ENCODE results near the gene NCKAP1.

Gene NCKAP1

DNA sequence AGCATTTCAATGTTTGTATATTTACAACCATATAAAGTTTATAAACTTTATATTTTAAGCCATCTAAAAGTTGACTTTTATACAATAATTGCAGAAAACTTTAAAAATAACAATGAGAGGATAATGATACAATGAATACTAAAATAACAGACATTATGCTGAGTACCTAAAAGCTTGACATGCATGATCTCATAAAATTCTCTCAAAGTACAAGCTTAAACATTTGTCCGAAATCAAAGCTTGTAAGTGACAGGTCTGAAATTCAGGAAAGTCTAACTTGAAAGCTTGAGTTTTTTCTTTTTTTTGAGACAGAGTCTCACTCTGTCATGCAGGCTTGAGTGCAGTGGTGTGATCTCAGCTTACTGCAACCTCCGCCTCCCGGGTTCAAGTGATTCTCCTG is 87.7 kb downstream of the NCKAP1 start:
- DNase-seq = no peak

- DNase-seq = peak; percentile 4
Observed at GRCh38 chr2:182949572-182950189, 88.6 kb downstream of the NCKAP1 start.

GRCh38 chr2:182949052-182949451 is 89.2 kb downstream of the NCKAP1 start:
- no peak for DNase-seq

DNA sequence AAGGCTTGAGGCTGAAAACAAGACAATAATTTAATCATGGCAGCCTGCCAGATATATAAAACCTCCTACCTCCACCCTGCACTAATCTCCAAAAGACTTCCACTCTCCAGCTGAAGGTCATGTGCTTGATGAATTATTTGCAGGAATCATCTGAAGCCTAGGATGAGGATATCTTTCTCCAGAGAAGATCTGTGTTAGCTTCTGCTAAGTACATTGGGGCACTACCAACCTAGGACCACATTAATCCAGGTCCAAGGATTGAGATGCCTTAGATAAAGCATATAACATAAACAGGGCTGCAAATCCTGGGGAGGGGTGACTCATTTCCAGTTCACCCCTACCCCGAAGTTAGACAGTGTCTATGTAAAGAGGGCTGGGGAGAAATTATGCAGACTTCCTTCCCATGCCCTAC is 91.3 kb downstream of the NCKAP1 start:
- peak; percentile 7 for DNase-seq

DNA sequence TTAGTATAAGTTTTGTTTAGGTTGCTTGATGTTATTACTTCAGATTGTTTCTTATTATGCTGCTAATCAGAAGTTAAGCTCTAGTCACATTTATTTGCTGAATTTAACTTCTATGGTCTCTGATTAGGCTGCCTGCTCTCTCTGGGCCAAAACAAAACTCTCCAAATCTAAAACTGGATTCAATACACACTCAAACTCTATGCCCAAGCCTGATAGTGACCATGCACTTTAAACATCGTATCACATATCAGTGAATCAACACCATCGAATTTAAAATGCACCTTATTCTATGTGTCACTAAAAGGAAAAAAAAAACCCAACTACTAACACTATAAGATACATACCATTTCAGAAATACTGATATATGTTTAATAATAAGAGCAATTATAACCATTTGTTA is 94.9 kb downstream of the NCKAP1 start:
- no peak for DNase-seq

DNA sequence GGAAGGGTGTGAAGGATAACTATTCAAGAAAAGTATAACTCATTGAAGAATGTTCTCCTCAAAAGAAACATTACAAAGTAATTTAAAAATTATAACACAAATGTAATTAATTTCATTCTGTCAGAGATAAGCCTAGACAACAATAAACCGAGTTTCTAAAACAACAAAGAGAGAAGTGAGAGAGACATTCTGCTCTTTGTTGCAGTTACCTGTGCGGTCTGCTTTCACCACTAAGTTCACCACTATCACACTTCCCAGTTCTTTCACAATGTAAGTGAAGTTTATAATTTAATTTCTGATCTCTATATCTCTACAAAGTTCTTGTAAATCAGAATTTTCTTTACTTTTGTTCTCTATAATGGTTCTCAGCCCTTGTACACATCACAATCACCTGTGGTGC is 95.5 kb downstream of the NCKAP1 start:
- DNase-seq = no peak

GRCh38 chr2:182941919-182942318 is 96.3 kb downstream of the NCKAP1 start:
- no peak for DNase-seq

DNA sequence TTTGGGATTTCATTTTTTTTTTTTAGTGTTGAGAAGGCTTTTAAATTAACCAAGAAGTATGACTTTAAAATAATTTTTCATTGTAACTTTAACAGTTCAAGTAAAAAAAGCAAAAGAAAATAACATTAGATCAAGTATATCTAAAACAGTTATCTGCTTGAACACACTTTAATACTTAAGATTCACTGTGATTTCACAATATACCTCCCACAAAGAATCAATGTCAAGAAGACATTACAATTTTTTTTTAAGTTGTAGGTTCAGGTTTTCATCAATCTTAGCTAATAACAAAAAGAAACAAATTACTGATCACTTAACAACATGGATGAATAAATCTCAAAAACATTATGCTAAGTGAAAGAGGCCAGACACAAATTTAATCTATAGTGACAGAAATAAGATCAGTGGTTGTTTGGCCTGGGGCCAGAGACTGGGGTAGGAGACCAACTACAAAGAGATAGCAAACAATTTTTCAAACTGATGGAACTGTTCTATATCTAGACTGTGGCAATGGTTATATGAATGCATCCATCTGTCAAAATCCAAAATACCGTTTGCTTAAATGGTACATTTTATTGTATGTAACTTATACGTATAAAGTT is 97.0 kb downstream of the NCKAP1 start:
- no peak for DNase-seq

DNA sequence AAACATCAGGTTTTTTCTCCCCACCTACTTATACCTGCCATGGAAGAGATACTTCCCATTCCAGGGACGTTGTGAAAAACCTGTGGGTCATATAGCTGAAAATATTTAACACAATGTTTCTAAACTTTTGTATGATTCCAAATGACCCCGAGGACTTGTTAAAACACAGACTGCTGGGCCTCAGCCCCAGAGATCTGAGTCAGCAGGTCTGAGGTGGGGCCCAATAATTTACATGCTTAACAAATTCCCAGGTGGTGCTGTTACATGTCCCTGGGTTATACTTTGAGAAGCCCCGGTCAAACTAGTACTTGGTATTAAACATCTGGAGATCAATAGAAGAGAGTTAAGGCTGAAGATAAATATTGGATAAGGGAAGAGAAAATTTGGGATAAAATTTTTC is 100.4 kb downstream of the NCKAP1 start:
- no peak for DNase-seq

DNA sequence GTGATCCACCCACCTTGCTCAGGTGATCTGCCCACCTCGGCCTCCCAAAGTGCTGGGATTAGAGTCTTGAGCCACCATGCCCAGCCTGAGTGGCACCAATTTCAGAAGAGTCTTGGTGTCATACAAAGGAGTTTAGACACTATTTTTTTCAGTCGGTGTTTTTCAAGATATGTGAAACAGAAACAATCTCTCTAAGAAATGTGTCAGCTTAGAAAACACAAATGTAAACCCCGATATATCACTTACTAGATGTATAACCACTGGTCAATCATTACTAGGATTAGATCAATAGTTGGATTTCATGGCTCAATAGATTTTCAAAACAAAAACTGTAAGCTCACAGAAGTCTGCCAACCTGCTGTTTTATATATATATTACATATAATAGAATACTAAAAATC is 104.6 kb downstream of the NCKAP1 start:
- DNase-seq = no peak

DNA sequence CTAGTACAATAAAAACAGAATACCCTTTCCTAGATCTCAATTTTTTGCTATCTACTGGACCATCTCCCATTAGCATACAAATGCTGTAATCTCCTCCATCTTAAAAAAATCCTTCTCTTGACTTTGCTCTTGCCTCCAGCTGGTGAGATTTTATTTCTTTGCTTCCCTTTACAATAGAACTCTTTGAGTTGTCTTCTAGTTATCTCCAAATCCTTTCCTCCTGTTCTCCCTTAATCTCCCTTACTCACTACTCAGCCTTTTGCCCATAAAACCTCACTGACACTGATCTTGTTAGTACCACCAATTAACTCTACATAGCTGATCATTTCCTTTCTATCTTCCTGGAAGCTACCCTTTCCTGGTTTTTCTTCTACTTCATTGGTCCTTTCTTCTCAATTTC is 108.3 kb downstream of the NCKAP1 start:
- no peak for DNase-seq

DNA sequence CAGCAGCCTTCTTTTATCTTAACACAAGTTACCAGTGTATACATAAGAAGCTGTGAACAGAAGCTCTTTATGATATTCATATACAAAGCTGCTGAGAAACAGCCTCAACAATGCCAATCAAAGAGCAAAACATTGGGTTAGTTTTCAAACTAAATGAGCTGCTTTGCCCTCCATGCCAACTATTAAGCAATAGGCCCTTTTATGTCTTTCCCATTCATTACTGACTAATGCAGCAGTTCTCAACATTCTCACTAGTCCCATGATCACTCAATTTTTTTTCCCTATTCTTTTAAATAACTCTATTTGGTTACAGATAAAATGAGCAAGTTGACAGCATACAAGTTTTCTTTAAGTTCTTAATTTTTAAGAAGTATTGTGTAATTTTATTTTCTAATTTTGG is 114.0 kb downstream of the NCKAP1 start:
- DNase-seq = no peak

DNA sequence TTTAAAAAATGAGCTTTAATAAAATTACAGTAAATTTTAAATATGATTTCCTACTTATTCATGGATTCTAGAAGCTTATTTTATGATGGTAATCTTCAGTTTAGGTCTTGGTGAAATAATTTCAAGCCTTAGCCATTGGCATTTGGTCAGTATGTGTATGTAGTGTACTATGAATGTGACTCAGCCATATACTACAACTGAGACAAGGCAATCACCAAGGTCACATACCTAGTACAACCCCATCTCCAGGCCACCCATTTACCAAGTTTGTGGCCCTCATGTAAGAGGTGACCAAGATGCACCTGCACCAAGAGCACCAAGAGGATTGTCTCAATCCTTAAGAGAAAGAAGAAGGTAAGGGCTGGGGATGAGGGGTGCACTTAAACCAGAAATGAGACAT is 117.0 kb downstream of the NCKAP1 start:
- DNase-seq = no peak

DNA sequence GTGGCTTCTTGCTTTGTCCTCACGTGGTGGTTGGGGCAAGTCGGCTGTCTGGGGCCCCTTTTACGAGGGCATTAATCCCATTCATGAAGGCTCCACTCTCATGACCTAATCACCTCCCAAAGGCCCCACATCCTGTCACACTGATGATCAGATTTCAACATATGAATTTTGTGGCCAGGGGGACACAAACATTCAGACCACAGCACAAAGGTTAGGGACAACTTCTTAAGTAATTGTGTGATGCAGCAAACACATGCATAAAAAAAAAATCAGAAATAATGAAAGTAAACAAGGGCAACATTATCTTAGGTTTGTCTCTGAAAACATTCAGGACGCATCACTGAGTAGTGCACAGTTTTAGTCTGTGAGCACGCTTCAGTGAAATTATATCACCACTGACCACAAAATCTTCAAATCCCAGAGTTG is 117.6 kb downstream of the NCKAP1 start:
- DNase-seq = no peak

DNA sequence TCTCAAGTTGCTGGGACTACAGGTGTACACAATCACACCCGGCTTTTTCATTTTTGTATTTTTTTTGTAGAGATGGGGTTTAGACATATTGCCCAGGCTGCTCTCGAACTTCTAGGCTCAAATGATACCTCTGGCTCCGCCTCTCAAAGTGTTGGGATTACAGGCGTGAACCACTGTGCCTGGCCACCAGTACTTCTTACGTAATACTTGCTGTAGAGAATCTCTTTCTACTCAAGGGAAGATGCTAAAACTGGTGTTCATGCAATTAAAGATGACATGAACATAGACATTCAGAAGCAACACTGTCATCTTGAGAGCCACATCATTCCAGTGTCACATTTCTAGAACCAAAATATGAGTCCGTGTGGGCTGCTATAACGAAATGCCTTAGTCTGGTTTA is 118.2 kb downstream of the NCKAP1 start:
- DNase-seq = no peak

GRCh38 chr2:182918961-182919652 is 119.2 kb downstream of the NCKAP1 start:
- no peak for DNase-seq

- peak; percentile 17 for DNase-seq
Observed at GRCh38 chr2:182917924-182918323, 120.3 kb downstream of the NCKAP1 start.

- no peak for DNase-seq
Observed at GRCh38 chr2:182916417-182916816, 121.8 kb downstream of the NCKAP1 start.

DNA sequence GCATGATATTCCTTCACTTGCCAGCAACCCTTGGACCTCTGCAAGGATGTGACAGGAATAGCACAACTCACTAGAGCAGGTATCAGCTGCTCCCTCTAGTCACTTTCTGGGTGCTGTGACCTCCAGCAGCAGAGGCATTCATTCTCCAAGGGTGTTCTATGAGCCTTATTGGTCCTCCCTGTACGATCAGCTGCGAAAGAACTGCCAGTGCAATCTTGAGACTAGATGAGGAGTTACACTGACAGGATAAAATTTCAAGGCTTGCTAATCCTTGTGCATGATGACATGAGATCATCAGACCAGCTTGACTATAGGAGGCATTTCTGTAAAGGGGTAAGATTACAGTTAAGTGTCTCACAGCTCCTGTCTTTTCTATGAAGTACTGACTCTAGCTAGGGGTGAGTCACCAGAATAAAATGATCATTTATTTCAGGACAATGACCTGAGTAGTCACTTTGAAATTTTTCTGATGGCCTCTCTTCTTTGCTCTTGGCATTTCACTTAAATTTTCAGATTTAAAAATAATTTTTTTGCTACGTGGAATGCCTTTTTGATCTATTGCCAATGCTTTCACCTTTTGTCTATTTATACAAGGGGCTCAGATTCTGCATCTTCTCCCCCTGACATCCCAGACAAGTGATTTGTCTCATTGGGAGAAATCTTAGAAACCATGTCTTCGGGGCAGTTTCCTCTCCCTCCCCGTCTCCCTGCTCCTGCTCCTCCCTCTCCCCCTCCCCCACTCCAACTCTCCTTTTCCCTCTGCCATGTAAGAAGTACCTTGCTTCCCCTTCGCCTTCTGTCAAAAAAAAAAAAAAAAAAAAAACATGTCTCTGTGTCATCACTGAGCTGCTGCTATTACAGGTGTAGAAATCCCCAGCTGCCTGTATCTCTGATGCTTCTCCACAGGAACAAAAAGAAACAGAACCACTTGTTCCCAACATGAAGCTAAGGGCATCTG is 122.6 kb downstream of the NCKAP1 start:
- peak; percentile 88 for DNase-seq

DNA sequence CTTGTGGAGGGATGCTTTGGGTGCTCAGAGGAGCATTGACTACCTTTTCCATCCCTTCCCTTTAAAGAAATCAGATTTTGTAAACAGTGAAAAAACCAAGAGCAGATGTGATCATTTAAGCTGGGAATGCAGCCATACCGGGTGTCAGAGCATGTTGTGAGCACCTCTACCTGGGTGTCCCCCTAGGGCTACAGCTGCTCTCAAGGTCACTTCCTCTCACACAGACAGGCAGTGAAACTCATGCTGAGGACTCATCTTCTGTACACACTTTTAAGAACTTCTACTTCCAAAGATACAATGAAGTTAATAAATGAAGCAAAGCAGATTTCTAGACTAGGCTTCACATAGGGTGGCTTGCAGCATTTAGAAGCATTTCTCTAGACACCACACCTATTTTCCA is 123.4 kb downstream of the NCKAP1 start:
- DNase-seq = no peak

DNA sequence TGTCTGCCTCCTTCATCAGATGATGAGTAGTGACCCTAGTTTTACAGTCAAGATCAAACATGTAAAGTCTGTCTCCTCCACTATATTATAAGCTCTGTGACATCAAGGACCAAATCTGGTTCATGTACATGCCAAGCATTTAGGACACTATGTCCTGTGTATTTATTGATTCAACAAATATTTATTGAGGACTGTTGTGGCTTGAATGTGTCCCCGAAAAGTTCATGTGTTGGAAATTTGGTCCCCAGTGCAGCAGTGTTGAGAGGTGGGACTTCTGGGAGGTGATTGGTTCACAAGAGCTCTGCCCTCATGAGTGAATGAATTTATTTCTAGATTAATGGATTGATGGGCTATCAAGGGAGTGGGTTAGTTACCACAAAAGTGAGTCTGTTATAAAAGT is 125.2 kb downstream of the NCKAP1 start:
- no peak for DNase-seq

DNA sequence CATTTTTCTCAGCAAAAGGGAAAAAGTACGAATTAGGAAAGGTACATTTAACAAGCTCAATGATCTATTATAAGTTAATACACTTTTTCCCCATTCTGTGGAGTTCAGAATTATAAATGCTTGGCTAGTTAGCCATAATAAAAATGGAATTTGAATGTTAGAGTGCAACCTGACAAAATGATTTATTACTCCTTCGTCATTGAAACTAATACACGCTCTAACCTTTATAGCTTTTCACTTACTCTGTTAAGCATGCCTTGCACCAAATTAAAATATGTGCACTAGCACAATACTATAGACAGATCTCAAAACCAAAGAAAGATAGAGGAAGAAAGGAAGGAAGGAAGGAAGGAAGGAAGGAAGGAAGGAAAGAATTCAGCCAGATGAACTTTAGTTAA is 125.7 kb downstream of the NCKAP1 start:
- no peak for DNase-seq

- no peak for DNase-seq
Observed at GRCh38 chr2:182911813-182912517, 126.3 kb downstream of the NCKAP1 start.

Measured in fibroblast of skin of right quadriceps (primary cell).